Stimulated activated naive B cell treated with anti-CD40 and anti-IgM and Interleukin-4, amounts not matched to agents 10 μg/mL and 1 μg/mL and 100 μg/mL, for 72 hours (primary cell): Measurements from ENCODE around the gene RAB18.

Experiments
- ATAC-seq, 2 donors: fragments of 150-1000 bp; cut with Tn5 transposase; replicated peaks; 2 replicates each; pipeline ENCODE4 v1.10.0; 2021; ENCODE audit warnings: moderate library complexity in 1 of 2
- DNase-seq: peaks from one replicate; pipeline ENCODE4 v3.0.0; 2021
- H3K27ac Mint-ChIP-seq: one replicate; pipeline ENCODE4 v1.8.0; 2022; ENCODE audit warnings: mild to moderate bottlenecking, mixed read lengths
- H3K27me3 Mint-ChIP-seq, 2 donors: one replicate each; pipeline ENCODE4 v1.8.0; 2022; ENCODE audit warnings: mixed read lengths in 2 of 2
- H3K36me3 Mint-ChIP-seq, 2 donors: one replicate each; pipeline ENCODE4 v1.8.0; 2022; ENCODE audit warnings: mixed read lengths in 2 of 2, mild to moderate bottlenecking in 1 of 2
- H3K4me1 Mint-ChIP-seq, 2 donors: one replicate each; pipeline ENCODE4 v1.8.0; 2022; ENCODE audit warnings: mixed read lengths in 2 of 2, mild to moderate bottlenecking in 1 of 2
- H3K4me3 Mint-ChIP-seq, 2 donors: one replicate each; pipeline ENCODE4 v1.8.0; 2022; ENCODE audit warnings: mild to moderate bottlenecking in 2 of 2, mixed read lengths in 2 of 2, moderate library complexity in 1 of 2
- H3K9me3 Mint-ChIP-seq, 2 donors: one replicate each; pipeline ENCODE4 v1.8.0; 2022; ENCODE audit warnings: mixed read lengths in 2 of 2, mild to moderate bottlenecking in 1 of 2

The RAB18 gene

GRCh38 chr10:27525819-27526218, 21.7 kb downstream of the RAB18 start:
- ATAC-seq, result no peak
- Mint-ChIP-seq H3K27me3 (no peaks in the 10 kb centered on the region), H3K4me3 (no peak overlapping the region), H3K9me3 (peaks cover 0 to 1% of the 10 kb centered on the region in 2 donors), H3K4me1 (peaks cover 27 to 59% of the 10 kb centered on the region in 2 donors), H3K27ac (no peak overlapping the region), H3K36me3 (peaks cover 24 to 39% of the 10 kb centered on the region in 2 donors)
- no peak for DNase-seq

DNA sequence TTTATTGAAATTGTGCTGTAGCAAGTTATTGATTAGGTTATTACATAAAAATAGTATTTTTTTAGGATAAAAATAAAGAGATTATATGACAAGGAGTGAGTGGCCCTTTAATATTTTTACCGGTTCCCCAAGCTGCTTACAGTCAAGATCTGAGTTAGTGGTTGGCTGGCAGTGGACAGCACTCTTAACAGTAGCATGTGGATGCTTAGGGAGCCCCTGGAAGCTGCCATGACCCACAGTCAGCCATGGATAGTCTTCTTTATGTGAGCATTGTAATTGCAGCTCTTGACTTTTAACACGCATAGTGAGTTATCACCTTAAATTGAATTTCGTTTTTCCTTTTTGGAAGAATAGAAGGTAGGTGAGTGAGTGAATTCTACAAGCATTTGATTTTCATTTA, 22.1 kb downstream of the RAB18 start:
- DNase-seq, result no peak
- H3K27me3 Mint-ChIP-seq, result no peaks in the 10 kb centered on the region
- no peak overlapping the region for H3K27ac Mint-ChIP-seq
- ATAC-seq, result no peak
- peaks cover 26 to 62% of the 10 kb centered on the region in 2 donors for H3K4me1 Mint-ChIP-seq
- no peak overlapping the region for H3K4me3 Mint-ChIP-seq
- H3K36me3 Mint-ChIP-seq, result peaks cover 23 to 39% of the 10 kb centered on the region in 2 donors
- H3K9me3 Mint-ChIP-seq, result peaks cover 0 to 1% of the 10 kb centered on the region in 2 donors

- peak overlapping the region; percentile 17 for H3K27ac Mint-ChIP-seq
- no peak overlapping the region for H3K4me3 Mint-ChIP-seq
- no peaks in the 10 kb centered on the region for H3K27me3 Mint-ChIP-seq
- no peak for DNase-seq
- peaks cover 23 to 54% of the 10 kb centered on the region in 2 donors for H3K4me1 Mint-ChIP-seq
- H3K36me3 Mint-ChIP-seq, result peaks cover 21 to 34% of the 10 kb centered on the region in 2 donors
- ATAC-seq, result no peak
- peaks cover 0 to 1% of the 10 kb centered on the region in 2 donors for H3K9me3 Mint-ChIP-seq
Measured at GRCh38 chr10:27527666-27528295, 23.7 kb downstream of the RAB18 start.

GRCh38 chr10:27529010-27529783, 25.1 kb downstream of the RAB18 start:
- peaks cover 18 to 43% of the 10 kb centered on the region in 2 donors for H3K4me1 Mint-ChIP-seq
- H3K4me3 Mint-ChIP-seq, result no peak overlapping the region
- peaks cover 15 to 31% of the 10 kb centered on the region in 2 donors for H3K36me3 Mint-ChIP-seq
- no peaks in the 10 kb centered on the region for H3K9me3 Mint-ChIP-seq
- no peak for ATAC-seq
- H3K27ac Mint-ChIP-seq, result peak overlapping the region; percentile 43
- no peak for DNase-seq
- no peaks in the 10 kb centered on the region for H3K27me3 Mint-ChIP-seq

GRCh38 chr10:27530477-27530876, 26.4 kb downstream of the RAB18 start:
- no peak overlapping the region for H3K27ac Mint-ChIP-seq
- H3K9me3 Mint-ChIP-seq, result no peaks in the 10 kb centered on the region
- H3K4me1 Mint-ChIP-seq, result peaks cover 12 to 31% of the 10 kb centered on the region in 2 donors
- DNase-seq, result no peak
- no peak overlapping the region for H3K4me3 Mint-ChIP-seq
- H3K36me3 Mint-ChIP-seq, result peaks cover 14 to 23% of the 10 kb centered on the region in 2 donors
- ATAC-seq, result no peak
- no peaks in the 10 kb centered on the region for H3K27me3 Mint-ChIP-seq

DNA sequence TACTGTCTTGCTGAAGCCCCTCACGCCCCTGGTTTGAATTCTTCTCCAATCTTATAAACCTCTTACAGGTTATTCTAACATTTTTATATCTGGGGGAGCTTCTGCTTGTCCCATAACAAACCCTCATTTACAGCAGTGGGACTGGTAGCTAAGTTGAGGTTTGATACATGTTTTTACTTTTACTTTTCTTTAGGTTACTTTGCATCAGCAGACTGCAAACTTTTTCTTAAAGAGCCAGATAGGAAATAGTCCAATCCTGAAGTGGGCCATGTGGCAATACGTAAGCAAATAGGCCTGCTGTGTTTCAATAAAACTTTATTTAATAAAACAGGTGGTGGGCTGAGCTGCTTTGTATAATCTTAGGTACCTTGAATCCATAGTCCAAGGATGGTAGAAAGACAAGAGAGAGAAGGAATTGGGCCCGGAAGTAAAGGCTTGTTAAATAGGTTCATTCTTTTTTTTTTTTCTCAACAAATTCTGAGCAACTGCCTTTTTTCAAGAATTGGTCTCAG, 27.3 kb downstream of the RAB18 start:
- H3K36me3 Mint-ChIP-seq, result peaks cover 14 to 23% of the 10 kb centered on the region in 2 donors
- no peaks in the 10 kb centered on the region for H3K27me3 Mint-ChIP-seq
- H3K4me3 Mint-ChIP-seq, result no peak overlapping the region
- H3K4me1 Mint-ChIP-seq, result peaks cover 12 to 31% of the 10 kb centered on the region in 2 donors
- no peak for DNase-seq
- ATAC-seq, result no peak
- H3K9me3 Mint-ChIP-seq, result no peaks in the 10 kb centered on the region
- H3K27ac Mint-ChIP-seq, result no peak overlapping the region

GRCh38 chr10:27534161-27534700, 30.1 kb downstream of the RAB18 start:
- ATAC-seq (no peak), DNase-seq (no peak)
- no peak overlapping the region for H3K4me3 Mint-ChIP-seq
- no peak overlapping the region for H3K27ac Mint-ChIP-seq
- H3K4me1 Mint-ChIP-seq, result peaks cover 4 to 16% of the 10 kb centered on the region in 2 donors
- H3K9me3 Mint-ChIP-seq, result no peaks in the 10 kb centered on the region
- H3K36me3 Mint-ChIP-seq, result peaks cover 12 to 18% of the 10 kb centered on the region in 2 donors
- no peaks in the 10 kb centered on the region for H3K27me3 Mint-ChIP-seq

- Mint-ChIP-seq H3K36me3 (peaks cover 10 to 13% of the 10 kb centered on the region in 2 donors), H3K4me1 (peaks cover 0 to 8% of the 10 kb centered on the region in 2 donors), H3K27me3 (no peaks in the 10 kb centered on the region), H3K9me3 (no peaks in the 10 kb centered on the region), H3K27ac (no peak overlapping the region), H3K4me3 (no peak overlapping the region)
- ATAC-seq (no peak), DNase-seq (no peak)
Measured at GRCh38 chr10:27535317-27535716, 31.2 kb downstream of the RAB18 start.

GRCh38 chr10:27536437-27536836, 32.3 kb downstream of the RAB18 start:
- Mint-ChIP-seq H3K27me3 (no peaks in the 10 kb centered on the region), H3K9me3 (no peaks in the 10 kb centered on the region), H3K4me1 (peaks cover 0 to 5% of the 10 kb centered on the region in 2 donors), H3K27ac (no peak overlapping the region), H3K36me3 (peaks cover 11 to 12% of the 10 kb centered on the region in 2 donors), H3K4me3 (no peak overlapping the region)
- DNase-seq, result no peak
- peak; percentile 48 to 61 for ATAC-seq

GRCh38 chr10:27537166-27537565, 33.1 kb downstream of the RAB18 start:
- Mint-ChIP-seq H3K36me3 (peaks cover 12 to 16% of the 10 kb centered on the region in 2 donors), H3K27me3 (no peaks in the 10 kb centered on the region), H3K27ac (no peak overlapping the region), H3K4me1 (peaks cover 0 to 8% of the 10 kb centered on the region in 2 donors), H3K9me3 (no peaks in the 10 kb centered on the region), H3K4me3 (no peak overlapping the region)
- ATAC-seq (no peak), DNase-seq (no peak)

DNA sequence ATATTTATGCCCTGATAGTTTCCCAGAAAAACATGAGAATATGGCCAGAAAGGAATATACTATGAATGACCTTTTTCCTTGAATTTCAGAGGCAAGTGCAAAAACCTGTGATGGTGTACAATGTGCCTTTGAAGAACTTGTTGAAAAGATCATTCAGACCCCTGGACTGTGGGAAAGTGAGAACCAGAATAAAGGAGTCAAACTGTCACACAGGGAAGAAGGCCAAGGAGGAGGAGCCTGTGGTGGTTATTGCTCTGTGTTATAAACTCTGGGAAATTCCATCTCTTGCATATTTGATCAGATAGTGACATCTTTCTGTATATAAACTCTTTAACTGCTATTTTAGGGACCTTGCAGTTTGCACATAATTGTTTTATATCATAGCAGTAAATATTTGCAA, 33.7 kb downstream of the RAB18 start:
- no peak overlapping the region for H3K4me3 Mint-ChIP-seq
- no peaks in the 10 kb centered on the region for H3K27me3 Mint-ChIP-seq
- ATAC-seq, result no peak
- H3K9me3 Mint-ChIP-seq, result no peaks in the 10 kb centered on the region
- DNase-seq, result no peak
- peaks cover 15 to 21% of the 10 kb centered on the region in 2 donors for H3K36me3 Mint-ChIP-seq
- no peak overlapping the region for H3K27ac Mint-ChIP-seq
- H3K4me1 Mint-ChIP-seq, result peaks cover 0 to 8% of the 10 kb centered on the region in 2 donors

DNA sequence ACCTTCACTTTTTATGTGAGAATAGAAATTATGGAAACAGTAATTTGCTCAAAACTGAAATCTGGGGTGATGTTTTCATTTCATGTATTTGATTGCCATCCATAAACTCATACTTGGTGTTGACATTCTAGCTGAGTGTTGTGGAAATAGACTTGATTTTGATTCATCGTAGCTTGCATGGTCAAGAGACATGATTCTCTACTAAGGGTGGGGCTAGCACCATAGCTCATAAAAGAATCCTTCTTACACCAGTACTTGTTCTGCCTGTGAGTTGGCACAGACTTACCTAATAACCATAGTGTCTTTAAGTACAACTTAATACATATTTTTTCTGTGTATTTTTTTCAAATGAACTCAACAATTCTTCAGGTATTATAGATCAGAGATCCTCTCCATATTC, 36.6 kb downstream of the RAB18 start:
- peaks cover 19 to 28% of the 10 kb centered on the region in 2 donors for H3K36me3 Mint-ChIP-seq
- H3K9me3 Mint-ChIP-seq, result no peaks in the 10 kb centered on the region
- H3K27me3 Mint-ChIP-seq, result no peaks in the 10 kb centered on the region
- H3K4me3 Mint-ChIP-seq, result no peak overlapping the region
- ATAC-seq, result no peak
- peaks cover 0 to 8% of the 10 kb centered on the region in 2 donors for H3K4me1 Mint-ChIP-seq
- H3K27ac Mint-ChIP-seq, result no peak overlapping the region
- DNase-seq, result no peak

- no peak for DNase-seq
- peaks cover 0 to 8% of the 10 kb centered on the region in 2 donors for H3K4me1 Mint-ChIP-seq
- no peaks in the 10 kb centered on the region for H3K27me3 Mint-ChIP-seq
- H3K36me3 Mint-ChIP-seq, result peaks cover 24 to 33% of the 10 kb centered on the region in 2 donors
- no peaks in the 10 kb centered on the region for H3K9me3 Mint-ChIP-seq
- no peak overlapping the region for H3K27ac Mint-ChIP-seq
- no peak overlapping the region for H3K4me3 Mint-ChIP-seq
- no peak for ATAC-seq
Measured at GRCh38 chr10:27541796-27542729, 38.0 kb downstream of the RAB18 start.

DNA sequence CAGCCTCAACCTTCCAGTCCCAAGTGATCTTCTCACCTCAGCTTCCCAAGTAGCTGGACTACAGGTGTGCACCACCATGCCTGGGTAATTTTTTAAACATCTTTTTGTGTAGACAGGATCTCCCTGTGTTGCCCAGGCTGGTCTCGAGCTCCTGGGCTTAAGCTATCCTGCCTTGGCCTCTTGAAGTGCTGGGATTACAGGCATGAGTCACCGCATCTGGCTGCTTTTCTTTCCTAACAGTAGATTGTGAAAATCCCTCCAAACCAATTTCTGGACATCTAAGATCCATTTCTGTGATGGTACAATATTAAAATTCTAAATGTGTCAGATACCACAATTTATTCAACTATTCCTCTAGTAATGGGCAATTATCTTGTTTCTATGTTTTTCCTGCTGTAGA, 38.7 kb downstream of the RAB18 start:
- ATAC-seq, result no peak
- H3K36me3 Mint-ChIP-seq, result peaks cover 29 to 37% of the 10 kb centered on the region in 2 donors
- no peak for DNase-seq
- peaks cover 0 to 1% of the 10 kb centered on the region in 2 donors for H3K9me3 Mint-ChIP-seq
- peak overlapping the region; percentile 44 for H3K27ac Mint-ChIP-seq
- no peaks in the 10 kb centered on the region for H3K27me3 Mint-ChIP-seq
- peaks cover 0 to 8% of the 10 kb centered on the region in 2 donors for H3K4me1 Mint-ChIP-seq
- H3K4me3 Mint-ChIP-seq, result no peak overlapping the region
